H7 (cell line): ENCODE measurements around the gene KCNK3. TPM values are rescaled to one million over a fixed set of nuclear protein-coding genes. Genes with fewer than 3 reads are reported as not detected.
"Not testable (repeated sequence)": the region's sequence is repeated elsewhere in the genome, so short reads cannot be mapped to it uniquely, and the experiment has no call there.

Experiments used
- DNase-seq: peaks from one replicate; pipeline ENCODE4 v3.0.0; 2012
- H3K27me3 ChIP-seq: 2 replicates; pipeline ENCODE4 v1.6.0; 2011; ENCODE audit warnings: mild to moderate bottlenecking, low read length; ENCODE audit not compliant: control insufficient read depth, insufficient read depth
- H3K36me3 ChIP-seq: replicated peaks from 2 replicates; pipeline ENCODE4 v1.5.1; 2011; ENCODE audit warnings: low read length; ENCODE audit not compliant: control insufficient read depth, insufficient read depth
- H3K4me3 ChIP-seq: 2 replicates; pipeline ENCODE4 v1.5.1; 2011; ENCODE audit warnings: low read depth, mild to moderate bottlenecking, control low read depth, low read length, moderate library complexity; ENCODE audit not compliant: insufficient read depth
- total RNA-seq: library from RNA; depleted of rRNA; stranded (reverse); fragments of >200 nt; shearing (Covaris generic); gene quantifications from 2 replicates; pipeline ENCODE4 v1.2.3, GENCODE V29; 2014

KCNK3 gene
- total RNA-seq, 1 experiment from 2014 or later: 0.48 TPM

DNA sequence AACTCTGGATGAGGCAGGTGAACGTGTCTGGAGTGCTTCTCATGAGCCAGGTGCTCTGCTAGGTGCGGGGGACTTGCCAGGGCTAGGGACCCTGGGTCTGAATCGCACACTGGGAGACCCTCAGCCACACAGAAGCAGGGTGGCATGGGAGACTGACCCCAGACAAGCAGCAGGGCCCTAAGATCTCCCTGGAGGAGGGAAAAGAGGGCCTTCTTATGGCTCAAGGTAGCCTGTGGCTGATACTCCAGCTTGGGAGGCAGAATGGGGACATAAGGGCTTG, 38.5 kb upstream of the KCNK3 start:
- no peaks in the 10 kb centered on the region for H3K27me3 ChIP-seq
- no peaks in the 10 kb centered on the region for H3K36me3 ChIP-seq
- no peak overlapping the region for H3K4me3 ChIP-seq
- DNase-seq: no peak

DNA sequence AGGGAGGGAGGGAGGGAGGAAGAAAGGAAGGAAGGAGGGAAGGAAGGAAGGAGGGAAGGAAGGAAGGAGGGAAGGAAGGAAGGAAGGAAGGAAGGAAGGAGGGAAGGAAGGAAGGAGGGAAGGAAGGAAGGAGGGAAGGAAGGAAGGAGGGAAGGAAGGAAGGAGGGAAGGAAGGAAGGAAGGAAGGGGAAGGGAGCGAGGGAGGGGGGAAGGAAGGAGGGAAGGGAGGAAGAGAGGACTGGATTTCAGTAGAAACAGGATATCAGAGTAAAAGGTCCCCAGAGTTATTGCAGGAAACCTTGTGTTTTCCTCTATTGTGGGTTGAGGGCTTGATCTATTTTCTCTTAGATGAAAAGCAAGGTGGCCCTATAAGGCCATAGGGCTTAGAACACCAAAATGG, 37.4 kb upstream of the KCNK3 start:
- not testable (repeated sequence) for H3K4me3 ChIP-seq, H3K27me3 ChIP-seq, H3K36me3 ChIP-seq, DNase-seq

DNA sequence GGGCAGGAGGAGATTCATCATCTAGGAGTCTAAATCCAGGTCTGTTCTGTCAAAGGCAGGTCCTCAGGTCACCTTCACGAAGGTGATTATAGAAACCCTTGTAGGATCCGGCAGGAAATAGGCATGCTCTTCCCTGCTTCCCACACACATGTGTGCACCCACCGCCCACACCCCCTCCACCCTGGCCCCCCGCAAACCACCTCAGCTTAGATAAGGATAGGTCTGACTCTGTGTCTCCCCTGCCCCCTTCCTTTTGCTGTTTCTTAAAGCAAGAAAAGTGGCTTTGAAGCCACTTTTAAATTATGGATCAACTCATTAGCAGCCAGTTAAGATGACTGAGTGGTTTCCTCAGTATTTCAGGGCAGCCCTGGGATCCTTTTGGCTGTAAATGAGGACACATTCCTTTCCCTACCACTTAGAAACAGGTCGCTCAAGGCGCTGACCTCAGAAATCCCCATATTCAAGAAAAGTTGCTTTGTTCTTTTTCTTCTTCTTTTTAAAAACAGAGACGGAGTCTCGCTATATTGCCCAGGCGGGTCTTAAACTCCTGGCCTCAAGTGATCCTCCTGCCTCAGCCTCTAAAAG, 36.8 kb upstream of the KCNK3 start:
- no peak overlapping the region for H3K4me3 ChIP-seq
- H3K36me3 ChIP-seq: no peaks in the 10 kb centered on the region
- peak; percentile 62 for DNase-seq
- H3K27me3 ChIP-seq: no peaks in the 10 kb centered on the region

DNA sequence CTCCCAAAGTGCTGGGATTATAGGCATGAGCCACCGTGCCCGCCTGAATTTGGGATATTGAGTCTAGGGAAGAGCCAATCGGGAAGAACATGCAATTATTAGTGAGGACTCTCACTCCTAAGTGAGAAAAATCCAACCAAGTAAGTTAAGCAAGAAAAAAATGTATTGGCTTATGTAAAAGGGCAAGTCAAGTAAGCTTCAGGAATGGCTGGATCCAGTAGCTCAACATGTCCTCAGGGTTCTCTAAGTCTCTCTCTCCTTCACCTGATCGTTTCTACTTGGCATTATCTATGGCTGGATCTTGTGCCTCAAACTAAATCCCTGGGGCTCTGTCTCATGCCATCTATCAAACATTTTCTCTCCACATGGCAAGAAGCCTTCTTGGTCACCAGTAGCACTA, 35.3 kb upstream of the KCNK3 start:
- Histone ChIP-seq H3K27me3 (no peaks in the 10 kb centered on the region), H3K36me3 (no peaks in the 10 kb centered on the region), H3K4me3 (no peak overlapping the region)
- no peak for DNase-seq

DNA sequence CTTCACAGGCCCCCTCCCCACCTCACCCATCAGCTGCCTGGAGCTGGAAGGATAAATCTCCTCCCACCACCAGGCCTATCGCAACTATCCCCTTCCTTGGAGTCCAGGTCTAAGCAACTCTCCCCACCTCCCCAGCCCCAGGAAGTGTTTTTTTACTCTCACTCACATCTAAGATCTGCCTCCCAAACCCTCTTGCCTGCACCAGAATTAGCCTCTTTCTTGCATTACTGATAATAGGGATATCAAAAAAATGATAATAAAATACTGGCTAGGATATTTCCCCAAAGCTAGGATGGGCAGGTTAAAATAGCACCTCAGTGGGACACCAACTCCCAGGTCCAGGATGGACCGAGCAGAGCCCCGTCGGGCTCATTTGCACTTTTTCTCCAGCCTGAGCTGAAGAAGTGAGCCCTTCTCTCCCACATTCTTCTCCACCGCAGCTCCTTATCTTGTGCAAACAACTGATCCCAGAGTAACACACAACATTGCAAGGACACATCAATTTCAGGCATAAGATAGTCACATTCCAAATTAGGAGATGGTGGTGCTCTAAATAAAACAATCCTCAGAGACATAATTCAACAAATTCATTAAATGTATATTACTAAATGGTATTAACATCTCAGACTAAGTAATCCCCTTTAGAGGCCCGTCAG, 33.7 kb upstream of the KCNK3 start:
- H3K4me3 ChIP-seq: no peak overlapping the region
- H3K36me3 ChIP-seq: no peaks in the 10 kb centered on the region
- no peaks in the 10 kb centered on the region for H3K27me3 ChIP-seq
- DNase-seq: no peak

DNA sequence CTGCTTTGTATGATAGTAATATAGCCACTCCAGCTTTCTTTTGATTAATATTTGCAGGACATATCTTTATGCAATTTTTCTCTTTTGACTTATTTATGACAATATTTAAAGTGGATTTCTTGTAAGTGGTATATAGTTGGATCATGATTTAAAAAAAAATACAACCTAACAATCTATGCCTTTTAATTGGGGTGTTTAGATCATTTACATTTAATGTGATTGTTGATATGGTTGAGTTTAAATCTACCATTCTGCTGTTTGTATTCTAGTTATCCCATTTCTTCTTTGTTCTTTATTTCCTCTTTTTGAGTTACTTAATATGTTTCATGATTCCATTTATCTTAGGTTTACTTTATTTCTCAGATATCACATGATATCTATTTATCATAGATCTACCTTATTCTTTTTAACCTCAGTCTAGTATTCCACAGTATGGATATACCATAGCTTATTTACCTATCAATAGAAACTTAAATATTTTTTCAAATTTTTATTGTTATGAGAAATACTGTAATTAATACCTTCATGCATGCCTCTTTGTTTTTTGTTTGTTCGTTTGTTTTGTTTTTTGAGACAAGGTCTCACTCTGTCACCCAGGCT, 32.1 kb upstream of the KCNK3 start:
- H3K36me3 ChIP-seq: no peaks in the 10 kb centered on the region
- no peaks in the 10 kb centered on the region for H3K27me3 ChIP-seq
- no peak for DNase-seq
- H3K4me3 ChIP-seq: no peak overlapping the region

DNA sequence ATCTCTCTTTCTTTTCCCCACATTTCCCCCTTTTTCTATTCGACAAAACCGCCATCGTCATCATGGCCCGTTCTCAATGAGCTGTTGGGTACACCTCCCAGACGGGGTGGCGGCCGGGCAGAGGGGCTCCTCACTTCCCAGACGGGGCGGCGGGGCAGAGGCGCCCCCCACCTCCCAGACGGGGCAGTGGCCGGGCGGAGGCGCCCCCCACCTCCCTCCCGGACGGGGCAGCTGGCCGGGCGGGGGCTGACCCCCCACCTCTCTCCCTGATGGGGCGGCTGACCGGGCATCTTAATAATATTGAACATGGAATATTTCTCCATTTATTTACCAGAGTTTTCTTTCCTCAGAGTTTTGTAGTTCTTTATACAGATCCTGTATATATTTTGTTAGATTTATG, 27.2 kb upstream of the KCNK3 start:
- DNase-seq, H3K4me3 ChIP-seq, H3K36me3 ChIP-seq, H3K27me3 ChIP-seq: not testable (repeated sequence)

DNA sequence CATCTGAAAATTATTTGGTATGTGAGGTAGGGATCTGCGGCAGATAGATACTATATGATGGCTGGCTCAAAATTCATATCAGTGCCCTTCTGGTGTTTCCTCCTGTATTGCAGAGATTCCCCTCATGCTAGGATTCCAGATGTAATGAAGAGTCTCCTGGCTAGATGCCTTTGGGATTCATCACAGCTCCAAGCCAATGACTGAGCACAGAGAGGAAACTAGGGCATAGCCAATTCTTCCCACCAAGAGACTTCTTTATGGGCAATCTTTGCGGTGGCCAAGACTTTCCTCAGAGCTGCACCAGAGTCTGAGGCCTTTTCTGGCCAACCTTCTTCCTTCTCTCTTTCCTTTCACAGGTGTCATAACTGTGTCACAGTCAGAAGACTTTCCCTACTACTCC, 25.9 kb upstream of the KCNK3 start:
- H3K36me3 ChIP-seq: no peaks in the 10 kb centered on the region
- no peak overlapping the region for H3K4me3 ChIP-seq
- no peaks in the 10 kb centered on the region; the same call in 1 of the 2 replicates for H3K27me3 ChIP-seq
- no peak for DNase-seq

DNA sequence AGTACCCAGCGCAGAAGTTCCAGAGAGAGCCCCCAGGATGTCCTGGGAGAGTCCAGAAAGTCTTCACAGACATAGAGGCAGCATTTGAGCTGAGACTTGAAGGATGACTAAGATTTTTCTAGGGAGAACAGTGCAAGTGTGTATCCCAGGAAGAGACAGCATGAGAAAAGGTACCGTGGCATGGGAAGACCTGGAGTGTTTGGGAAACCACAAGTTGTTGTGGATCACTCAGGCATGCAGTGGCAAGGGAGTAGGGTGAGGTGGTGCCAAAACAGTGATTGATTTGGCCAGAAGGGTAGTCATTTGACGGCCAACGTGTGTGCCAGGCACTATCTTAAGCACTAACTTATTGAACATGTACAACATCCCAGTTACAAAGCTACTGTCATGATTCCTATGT, 24.5 kb upstream of the KCNK3 start:
- DNase-seq: no peak
- Histone ChIP-seq H3K36me3 (no peaks in the 10 kb centered on the region), H3K27me3 (no peaks in the 10 kb centered on the region; the same call in 1 of the 2 replicates), H3K4me3 (no peak overlapping the region)

DNA sequence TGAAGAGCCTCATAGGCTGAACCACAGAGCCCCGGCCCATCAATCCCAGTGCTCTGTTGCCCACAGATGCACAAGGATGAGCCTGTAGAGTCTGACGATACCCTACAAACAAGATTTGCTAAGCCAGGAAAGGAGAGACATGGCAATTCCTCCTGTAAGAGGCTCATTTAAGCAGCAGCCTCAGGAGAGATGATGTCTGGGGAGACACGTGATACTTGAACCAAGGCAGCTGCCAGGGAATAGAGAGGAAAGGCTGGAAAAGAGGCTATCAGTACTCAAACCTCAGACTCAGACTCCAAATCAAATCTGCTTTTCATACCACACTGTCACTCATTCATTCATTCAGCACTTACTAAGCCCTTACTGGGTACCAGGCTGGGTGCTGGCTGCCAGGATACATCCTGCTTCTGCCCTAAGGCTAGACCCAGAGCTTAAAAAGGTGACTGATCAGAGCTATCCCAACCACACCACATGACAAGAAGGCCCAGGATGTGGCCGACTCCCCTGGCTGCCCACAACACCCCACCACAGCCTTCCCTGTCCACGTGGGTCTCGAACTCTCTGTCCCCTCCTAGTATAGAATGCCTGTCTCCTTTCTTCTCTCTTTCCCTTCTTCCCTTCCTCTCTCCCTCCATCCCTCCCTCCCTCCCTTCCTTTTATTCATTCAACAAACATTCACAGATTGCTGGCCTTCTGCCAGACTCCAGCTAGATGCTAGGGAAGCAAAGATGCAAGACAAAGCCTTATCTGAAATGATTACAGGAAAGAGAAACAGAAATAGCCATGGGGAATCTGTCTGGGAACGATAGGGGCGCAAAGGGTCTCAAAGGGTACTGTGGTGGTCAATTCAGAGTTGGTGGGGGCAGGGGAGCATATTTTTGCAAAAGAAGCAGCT, 23.4 kb upstream of the KCNK3 start:
- DNase-seq: no peak
- no peaks in the 10 kb centered on the region; the same call in 1 of the 2 replicates for H3K27me3 ChIP-seq

DNA sequence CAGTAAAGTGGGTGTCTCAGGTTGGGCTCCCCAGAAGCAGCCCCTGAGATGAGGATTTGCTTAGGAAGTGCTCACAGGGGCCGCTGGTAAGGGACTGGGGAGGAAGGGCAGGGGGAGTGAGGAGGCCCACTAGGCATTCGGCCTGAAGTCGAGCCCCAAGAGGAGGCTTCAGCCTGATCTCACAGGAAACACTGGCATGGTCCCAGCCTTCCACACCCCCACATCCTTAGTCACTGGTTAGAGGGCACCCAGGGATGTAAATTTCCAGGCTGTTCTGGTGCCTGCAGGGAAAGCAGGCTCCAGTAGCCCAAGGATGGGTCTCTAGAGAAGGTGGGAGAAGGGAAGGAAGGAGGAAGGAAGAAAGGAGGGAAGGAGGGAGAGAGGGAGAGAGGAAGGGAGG, 22.4 kb upstream of the KCNK3 start:
- no peaks in the 10 kb centered on the region for H3K36me3 ChIP-seq
- H3K4me3 ChIP-seq: no peak overlapping the region
- DNase-seq: no peak
- no peaks in the 10 kb centered on the region; the same call in 1 of the 2 replicates for H3K27me3 ChIP-seq

More for the DNA sequence above, 23.4 kb upstream of the KCNK3 start:
- H3K36me3 ChIP-seq: no peaks in the 10 kb centered on the region
- H3K4me3 ChIP-seq: no peak overlapping the region

DNA sequence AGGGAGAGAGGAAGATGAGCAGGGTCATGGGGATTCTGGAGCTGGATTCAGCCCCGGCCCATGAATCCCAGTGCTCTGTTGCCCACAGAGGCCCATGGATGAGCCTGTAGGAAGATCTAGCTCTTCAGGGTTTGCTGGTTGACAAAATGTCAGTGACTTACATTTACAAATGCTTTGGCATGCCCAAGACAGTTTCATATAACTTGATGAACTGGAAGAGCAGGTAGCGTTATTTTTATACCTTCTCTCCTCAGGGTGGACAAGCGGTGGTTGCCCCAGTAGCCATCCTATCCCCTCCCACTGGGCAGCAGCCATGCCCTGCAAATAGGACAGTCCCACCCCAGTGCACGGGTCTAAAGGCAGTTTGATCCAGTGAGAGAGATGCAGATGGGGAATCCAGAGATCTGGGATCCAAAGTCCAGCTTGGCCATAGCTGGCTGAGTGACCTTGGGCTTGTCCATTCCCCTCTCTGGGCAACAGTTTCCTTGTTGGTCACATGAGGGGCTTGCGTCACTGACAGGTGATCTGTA, 21.5 kb upstream of the KCNK3 start:
- Histone ChIP-seq H3K27me3 (no peaks in the 10 kb centered on the region; the same call in 1 of the 2 replicates), H3K36me3 (no peaks in the 10 kb centered on the region), H3K4me3 (no peak overlapping the region)
- no peak for DNase-seq

DNA sequence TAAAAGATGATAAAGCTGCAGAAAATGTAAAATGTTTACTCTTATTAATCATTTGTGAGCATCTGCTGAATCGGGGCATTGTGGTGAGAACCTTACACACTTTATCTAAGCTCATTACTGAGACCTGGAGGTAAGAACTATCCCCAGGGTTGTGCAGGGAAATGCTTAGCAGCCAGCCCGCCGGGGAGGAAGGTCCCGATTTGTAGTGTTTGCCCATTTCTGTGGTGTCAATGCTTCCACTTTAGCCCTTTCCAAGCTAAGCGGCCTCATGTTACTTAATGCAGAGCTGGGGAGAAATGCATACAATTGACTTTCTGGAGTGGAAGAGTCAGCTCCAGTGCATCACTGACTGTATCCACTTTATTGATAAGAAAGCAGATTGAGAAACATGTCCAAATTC, 20.8 kb upstream of the KCNK3 start:
- Histone ChIP-seq H3K27me3 (no peaks in the 10 kb centered on the region; the same call in 1 of the 2 replicates), H3K4me3 (no peak overlapping the region)
- no peak for DNase-seq

DNA sequence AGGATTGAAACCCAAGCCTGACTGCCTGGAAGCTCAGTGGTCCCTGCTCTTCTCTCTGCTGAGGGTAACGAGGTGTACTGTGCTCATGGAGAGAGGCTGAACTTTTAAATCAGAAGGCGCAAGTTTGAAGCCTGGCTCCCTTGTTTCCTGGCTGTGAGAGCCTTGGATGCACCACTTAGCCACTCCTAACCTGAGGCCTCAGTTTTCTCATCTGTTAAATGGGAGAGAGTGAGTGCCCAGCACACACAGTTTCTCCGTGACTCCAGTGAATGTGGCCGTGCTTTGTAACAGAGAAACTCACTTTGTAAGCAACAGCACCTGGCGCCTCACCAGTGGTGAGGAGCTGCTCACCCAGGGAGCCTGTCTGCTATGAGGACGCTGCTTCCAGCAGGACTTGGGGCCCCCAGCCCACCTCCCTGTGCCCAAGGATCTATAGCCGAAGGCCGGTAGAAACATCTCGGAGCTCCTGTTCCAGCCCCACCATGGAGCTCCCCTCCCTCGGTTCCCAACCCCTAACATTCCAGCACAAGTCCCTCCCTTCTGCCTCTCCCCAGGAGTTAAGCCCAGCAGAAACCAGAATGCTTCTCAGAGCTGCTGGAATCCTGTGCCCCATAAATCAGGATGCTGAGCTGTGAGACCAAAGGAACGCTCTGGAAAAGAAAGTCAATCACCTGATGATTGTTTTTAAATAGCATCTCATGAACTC, 20.3 kb upstream of the KCNK3 start:
- DNase-seq: peak; percentile 64
- Histone ChIP-seq H3K36me3 (no peaks in the 10 kb centered on the region), H3K27me3 (no peaks in the 10 kb centered on the region), H3K4me3 (no peak overlapping the region)

More for the DNA sequence above, 20.8 kb upstream of the KCNK3 start:
- no peaks in the 10 kb centered on the region for H3K36me3 ChIP-seq
